Measurements from ENCODE around the gene APOLD1.

- no peak for TF ChIP-seq CTCF (IDR thresholded peaks at IDR 0.05)
- TF ChIP-seq EZH2 (IDR thresholded peaks at IDR 0.05) = no peak
These were observed 5.5 kb downstream of the APOLD1 start for GRCh38 chr12:12790956-12791355.
